SU-DHL-6 (cell line): ENCODE data around the gene DCTN3.

Experiments used
- CTCF ChIP-seq: fragments of 200-600 bp; sonication (generic); IDR thresholded peaks from one replicate; pipeline ENCODE4 v1.5.1; 2017; ENCODE audit warnings: antibody characterized with exemption, mild to moderate bottlenecking, low read length, moderate library complexity; ENCODE audit not compliant: insufficient read depth, poor library complexity, severe bottlenecking
- EZH2phosphoT487 ChIP-seq: fragments of 200-600 bp; sonication (generic), shearing (Covaris generic); conservative IDR thresholded peaks from 2 replicates; pipeline ENCODE4 v1.6.1; 2018; ENCODE audit warnings: mild to moderate bottlenecking, antibody characterized with exemption, low read length, moderate library complexity, mixed read lengths

- TF ChIP-seq CTCF (no peak), EZH2phosphoT487 (no peak)
Measured at GRCh38 chr9:34651321-34651720, 31.0 kb upstream of the DCTN3 start.
